Measurements from ENCODE around the gene RASA3.

Gene RASA3

DNA sequence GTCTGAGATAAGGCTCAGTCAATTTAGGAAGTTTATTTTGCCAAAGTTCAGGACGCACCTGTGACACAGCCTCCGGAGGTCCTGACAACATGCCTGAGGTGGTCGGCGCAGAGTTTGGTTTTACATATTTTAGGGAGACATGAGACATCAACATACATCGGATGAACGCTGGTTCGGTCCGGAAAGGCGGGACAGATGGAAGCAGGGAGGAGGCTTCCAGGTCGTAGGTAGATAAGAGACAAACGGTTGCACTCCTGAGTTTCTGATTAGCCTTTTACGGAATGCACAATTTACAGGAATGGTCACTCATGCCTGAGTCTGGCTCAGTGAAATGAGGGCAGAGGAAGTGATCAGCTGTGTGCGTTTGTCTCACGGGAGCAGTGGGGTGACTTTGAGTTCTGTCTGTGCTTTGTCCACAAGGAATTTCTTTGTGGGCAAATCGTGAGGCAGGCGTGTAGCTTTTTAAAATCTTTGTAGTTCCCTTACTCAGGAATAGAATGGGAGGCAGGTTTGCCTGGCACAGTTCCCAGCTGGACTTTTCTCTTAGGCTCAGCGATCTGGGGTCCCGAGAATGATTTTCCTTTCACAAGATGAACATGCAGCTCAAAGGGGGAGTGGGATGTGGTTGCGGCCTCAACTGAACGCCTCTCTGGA, 194.8 kb downstream of the RASA3 start:
- Histone ChIP-seq H3K4me3 (replicated peaks; ENCODE audit: insufficient read depth, low read length) (no peak overlapping the region), H3K27ac (replicated peaks) (no peak overlapping the region), H3K27me3 (ENCODE audit: insufficient read depth, poor library complexity, severe bottlenecking) (peaks cover 42% of the 10 kb centered on the region)
- TF ChIP-seq SPI1 (IDR thresholded peaks at IDR 0.05; ENCODE audit: borderline replicate concordance, low read depth), result no peak
- TF ChIP-seq, protein P1, sequence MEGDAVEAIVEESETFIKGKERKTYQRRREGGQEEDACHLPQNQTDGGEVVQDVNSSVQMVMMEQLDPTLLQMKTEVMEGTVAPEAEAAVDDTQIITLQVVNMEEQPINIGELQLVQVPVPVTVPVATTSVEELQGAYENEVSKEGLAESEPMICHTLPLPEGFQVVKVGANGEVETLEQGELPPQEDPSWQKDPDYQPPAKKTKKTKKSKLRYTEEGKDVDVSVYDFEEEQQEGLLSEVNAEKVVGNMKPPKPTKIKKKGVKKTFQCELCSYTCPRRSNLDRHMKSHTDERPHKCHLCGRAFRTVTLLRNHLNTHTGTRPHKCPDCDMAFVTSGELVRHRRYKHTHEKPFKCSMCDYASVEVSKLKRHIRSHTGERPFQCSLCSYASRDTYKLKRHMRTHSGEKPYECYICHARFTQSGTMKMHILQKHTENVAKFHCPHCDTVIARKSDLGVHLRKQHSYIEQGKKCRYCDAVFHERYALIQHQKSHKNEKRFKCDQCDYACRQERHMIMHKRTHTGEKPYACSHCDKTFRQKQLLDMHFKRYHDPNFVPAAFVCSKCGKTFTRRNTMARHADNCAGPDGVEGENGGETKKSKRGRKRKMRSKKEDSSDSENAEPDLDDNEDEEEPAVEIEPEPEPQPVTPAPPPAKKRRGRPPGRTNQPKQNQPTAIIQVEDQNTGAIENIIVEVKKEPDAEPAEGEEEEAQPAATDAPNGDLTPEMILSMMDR (IDR thresholded peaks at IDR 0.05; ENCODE audit: insufficient read depth, low read length), result no peak
- no peak for TF ChIP-seq POLR2AphosphoS5 (IDR thresholded peaks at IDR 0.05; ENCODE audit: low read depth)
- TF ChIP-seq, protein P2, sequence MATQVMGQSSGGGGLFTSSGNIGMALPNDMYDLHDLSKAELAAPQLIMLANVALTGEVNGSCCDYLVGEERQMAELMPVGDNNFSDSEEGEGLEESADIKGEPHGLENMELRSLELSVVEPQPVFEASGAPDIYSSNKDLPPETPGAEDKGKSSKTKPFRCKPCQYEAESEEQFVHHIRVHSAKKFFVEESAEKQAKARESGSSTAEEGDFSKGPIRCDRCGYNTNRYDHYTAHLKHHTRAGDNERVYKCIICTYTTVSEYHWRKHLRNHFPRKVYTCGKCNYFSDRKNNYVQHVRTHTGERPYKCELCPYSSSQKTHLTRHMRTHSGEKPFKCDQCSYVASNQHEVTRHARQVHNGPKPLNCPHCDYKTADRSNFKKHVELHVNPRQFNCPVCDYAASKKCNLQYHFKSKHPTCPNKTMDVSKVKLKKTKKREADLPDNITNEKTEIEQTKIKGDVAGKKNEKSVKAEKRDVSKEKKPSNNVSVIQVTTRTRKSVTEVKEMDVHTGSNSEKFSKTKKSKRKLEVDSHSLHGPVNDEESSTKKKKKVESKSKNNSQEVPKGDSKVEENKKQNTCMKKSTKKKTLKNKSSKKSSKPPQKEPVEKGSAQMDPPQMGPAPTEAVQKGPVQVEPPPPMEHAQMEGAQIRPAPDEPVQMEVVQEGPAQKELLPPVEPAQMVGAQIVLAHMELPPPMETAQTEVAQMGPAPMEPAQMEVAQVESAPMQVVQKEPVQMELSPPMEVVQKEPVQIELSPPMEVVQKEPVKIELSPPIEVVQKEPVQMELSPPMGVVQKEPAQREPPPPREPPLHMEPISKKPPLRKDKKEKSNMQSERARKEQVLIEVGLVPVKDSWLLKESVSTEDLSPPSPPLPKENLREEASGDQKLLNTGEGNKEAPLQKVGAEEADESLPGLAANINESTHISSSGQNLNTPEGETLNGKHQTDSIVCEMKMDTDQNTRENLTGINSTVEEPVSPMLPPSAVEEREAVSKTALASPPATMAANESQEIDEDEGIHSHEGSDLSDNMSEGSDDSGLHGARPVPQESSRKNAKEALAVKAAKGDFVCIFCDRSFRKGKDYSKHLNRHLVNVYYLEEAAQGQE (IDR thresholded peaks at IDR 0.05; ENCODE audit: insufficient replicate concordance, low read depth), result no peak
- no peak for TF ChIP-seq GABPA (IDR thresholded peaks at IDR 0.05; ENCODE audit: low read depth)
- DNase-seq (ENCODE audit: low read depth in 1 of 2, low spot score in 1 of 2), result no peak

DNA sequence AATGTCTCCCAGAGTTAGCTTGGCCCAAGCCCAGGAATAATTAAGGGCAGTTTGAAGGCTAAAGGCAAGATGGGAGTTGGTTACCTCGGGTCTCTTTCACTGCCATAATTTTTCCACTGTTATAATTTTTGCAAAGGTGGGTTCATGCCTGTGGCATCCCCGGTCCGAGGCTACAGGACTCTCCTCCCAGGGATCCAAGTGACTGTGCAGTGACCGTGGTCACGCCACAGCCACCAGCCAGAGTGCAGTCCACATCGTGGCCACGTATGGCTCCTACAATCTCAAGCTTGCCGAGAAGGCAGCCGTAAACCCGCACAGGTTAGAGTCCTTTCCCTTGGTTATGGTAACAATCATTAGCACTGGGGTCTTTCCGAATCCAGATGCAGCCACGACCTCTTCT, 195.3 kb downstream of the RASA3 start:
- Histone ChIP-seq H3K27me3 (ENCODE audit: insufficient read depth, poor library complexity, severe bottlenecking) (peaks cover 41% of the 10 kb centered on the region), H3K27ac (replicated peaks) (no peak overlapping the region), H3K4me3 (replicated peaks; ENCODE audit: insufficient read depth, low read length) (no peak overlapping the region)
- DNase-seq (ENCODE audit: low read depth in 1 of 2, low spot score in 1 of 2), result no peak
- TF ChIP-seq, protein P2 (IDR thresholded peaks at IDR 0.05; ENCODE audit: insufficient replicate concordance, low read depth), result no peak
- TF ChIP-seq GABPA (IDR thresholded peaks at IDR 0.05; ENCODE audit: low read depth), result no peak
- TF ChIP-seq SPI1 (IDR thresholded peaks at IDR 0.05; ENCODE audit: borderline replicate concordance, low read depth), result no peak
- no peak for TF ChIP-seq POLR2AphosphoS5 (IDR thresholded peaks at IDR 0.05; ENCODE audit: low read depth)
- TF ChIP-seq, protein P1 (IDR thresholded peaks at IDR 0.05; ENCODE audit: insufficient read depth, low read length), result no peak

DNA sequence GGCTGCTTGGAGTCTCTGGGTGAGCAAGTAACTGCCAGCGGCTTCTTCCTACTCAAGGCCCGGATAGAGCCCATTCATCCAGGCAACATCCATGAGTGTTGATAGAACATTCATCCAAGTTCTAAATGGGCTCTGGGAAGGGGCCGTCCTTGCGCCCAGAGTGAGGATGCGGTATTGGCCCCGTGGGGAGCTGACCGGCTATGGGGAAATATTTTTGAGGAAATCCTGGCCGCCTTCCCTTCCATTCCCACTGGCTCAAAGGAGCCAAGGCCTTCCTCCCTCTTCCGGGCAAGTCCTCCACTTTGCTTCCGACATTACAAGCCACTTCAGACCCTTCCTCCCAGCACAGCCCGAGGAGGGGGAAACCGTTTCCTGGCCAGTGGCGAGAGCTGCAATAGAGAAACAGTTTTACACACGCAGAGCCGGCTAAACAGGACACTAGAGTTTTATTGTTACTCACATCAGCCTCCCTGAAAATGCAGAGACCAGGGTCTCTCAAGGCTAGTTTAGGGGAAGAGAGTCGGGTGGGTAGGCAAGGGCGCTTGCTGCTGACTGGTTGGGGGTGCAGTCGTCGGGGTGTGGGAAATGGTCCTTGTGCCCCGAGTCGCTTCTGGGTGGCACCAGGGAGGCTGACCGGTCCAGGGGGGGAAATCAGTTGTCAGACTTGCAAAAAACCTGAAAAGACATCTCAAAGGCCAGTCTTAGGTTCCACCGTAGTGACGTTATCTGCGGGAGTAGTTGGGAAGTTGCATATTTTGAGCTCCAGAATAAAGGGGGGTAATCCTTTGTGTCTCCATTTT, 196.1 kb downstream of the RASA3 start:
- peaks cover 37% of the 10 kb centered on the region for H3K27me3 ChIP-seq (ENCODE audit: insufficient read depth, poor library complexity, severe bottlenecking)
- H3K4me3 ChIP-seq (replicated peaks; ENCODE audit: insufficient read depth, low read length), result no peak overlapping the region
- TF ChIP-seq, protein P1 (IDR thresholded peaks at IDR 0.05; ENCODE audit: insufficient read depth, low read length), result no peak
- TF ChIP-seq SPI1 (IDR thresholded peaks at IDR 0.05; ENCODE audit: borderline replicate concordance, low read depth), result no peak
- TF ChIP-seq GABPA (IDR thresholded peaks at IDR 0.05; ENCODE audit: low read depth), result no peak
- TF ChIP-seq POLR2AphosphoS5 (IDR thresholded peaks at IDR 0.05; ENCODE audit: low read depth), result no peak
- TF ChIP-seq, protein P2 (IDR thresholded peaks at IDR 0.05; ENCODE audit: insufficient replicate concordance, low read depth), result no peak
- H3K27ac ChIP-seq (replicated peaks), result no peak overlapping the region
- DNase-seq (ENCODE audit: low read depth in 1 of 2, low spot score in 1 of 2), result no peak
